A549 (cell line): Measurements from ENCODE around the gene BSDC1. TPM values are rescaled to one million over a fixed set of nuclear protein-coding genes. Genes with fewer than 3 reads are reported as not detected.

ENCODE experiments used
- ATAC-seq, 2 experiments: fragments of 200-7000 bp in 1 of 2; fragments of >200 bp in 1 of 2; cut with Nextera tagmentation in 1 of 2; cut with Tn5 transposase in 1 of 2; 3 replicates each; pipeline versions ENCODE4 v1.8.0 to v1.9.1; 2018 to 2020; ENCODE audit warnings: mild to moderate bottlenecking in 1 of 2, moderate library complexity in 1 of 2
- CTCF ChIA-PET: fragments of 300-600 bp; sonication (Branson Sonifier 250); formaldehyde crosslinking; extraction: SDS; loops from one replicate; lab custom pipeline; 2021; ENCODE audit warnings: antibody characterized with exemption, inconsistent platforms; lab: Yijun Ruan, JAX
- POLR2A ChIA-PET: fragments of 350-600 bp; formaldehyde crosslinking; extraction: SDS; loops from one replicate; lab custom pipeline; 2021; ENCODE audit warnings: antibody characterized with exemption, inconsistent platforms; lab: Yijun Ruan, JAX
- DNase-seq, 2 experiments: peaks; one replicate each; pipeline versions ENCODE4 v3.0.0 to v3.0.0-alpha.2; 2011 to 2016; ENCODE audit warnings: low read depth in 1 of 2, low spot score in 1 of 2
- FAIRE-seq: peaks from 2 replicates; lab custom pipeline; 2011; peaks lifted over from hg19 to GRCh38; lab: Jason Lieb, UNC
- H3K27ac ChIP-seq, 2 experiments: fragments of >200 bp; sonication (Bioruptor Twin); formaldehyde crosslinking; 3 replicates each; pipeline ENCODE4 v1.5.1; 2016 to 2017
- H3K4me1 ChIP-seq: fragments of >200 bp; sonication (Bioruptor Twin); formaldehyde crosslinking; 3 replicates; pipeline ENCODE4 v1.6.1; 2016
- H3K4me2 ChIP-seq: fragments of >200 bp; sonication (Bioruptor Twin); formaldehyde crosslinking; 3 replicates; pipeline ENCODE4 v1.6.1; 2016
- H3K4me3 ChIP-seq: fragments of >200 bp; sonication (Bioruptor Twin); formaldehyde crosslinking; 3 replicates; pipeline ENCODE4 v1.5.1; 2016
- H3K9me3 ChIP-seq: fragments of >200 bp; sonication (Bioruptor Twin); formaldehyde crosslinking; 3 replicates; pipeline ENCODE4 v1.6.1; 2016
- EHMT2 ChIP-seq: fragments of 200-600 bp; sonication (generic); IDR thresholded peaks from 2 replicates; pipeline ENCODE4 v1.6.1; 2016; ENCODE audit warnings: antibody characterized with exemption, low read depth, mild to moderate bottlenecking, moderate library complexity
- FOSB ChIP-seq: fragments of 250-450 bp; sonication (Bioruptor Pico); IDR thresholded peaks from 2 replicates; pipeline ENCODE4 v1.5.0; 2020; ENCODE audit warnings: mild to moderate bottlenecking, moderate library complexity
- HOXA7 ChIP-seq: fragments of 250-450 bp; sonication (Bioruptor Pico); IDR thresholded peaks from 2 replicates; pipeline ENCODE4 v1.5.0; 2020; ENCODE audit warnings: mild to moderate bottlenecking, moderate library complexity
- HOXB13 ChIP-seq: fragments of 250-450 bp; sonication (Bioruptor Pico); IDR thresholded peaks from 2 replicates; pipeline ENCODE4 v1.5.0; 2020; ENCODE audit warnings: low read depth, mild to moderate bottlenecking, moderate library complexity
- HOXB5 ChIP-seq: fragments of 250-450 bp; sonication (Bioruptor Pico); IDR thresholded peaks from 2 replicates; pipeline ENCODE4 v1.5.0; 2020; ENCODE audit warnings: mild to moderate bottlenecking, moderate library complexity
- JUNB ChIP-seq: fragments of >200 bp; sonication (Bioruptor Twin); formaldehyde crosslinking; IDR thresholded peaks from 2 replicates; pipeline ENCODE4 v1.6.1; 2016
- KDM1A ChIP-seq: fragments of 200-600 bp; sonication (generic); IDR thresholded peaks from 2 replicates; pipeline ENCODE4 v1.6.1; 2016; ENCODE audit warnings: low read depth, mild to moderate bottlenecking
- KDM5A ChIP-seq: fragments of 200-600 bp; sonication (generic); IDR thresholded peaks from 2 replicates; pipeline ENCODE4 v1.6.1; 2016; ENCODE audit warnings: antibody characterized with exemption, mild to moderate bottlenecking
- MAZ ChIP-seq: fragments of 150-350 bp; IDR thresholded peaks from 2 replicates; pipeline ENCODE4 v1.6.1; 2014; ENCODE audit warnings: antibody characterized with exemption, low read depth, low read length, borderline replicate concordance
- MYC ChIP-seq: IDR thresholded peaks from 2 replicates; pipeline ENCODE4 v1.6.1; 2012; ENCODE audit warnings: mild to moderate bottlenecking, inconsistent platforms, low read length, improper control_type of control experiment, borderline replicate concordance
- NR3C1 ChIP-seq: fragments of >200 bp; sonication (Bioruptor Twin); formaldehyde crosslinking; IDR thresholded peaks from 3 replicates; pipeline ENCODE4 v1.6.1; 2017
- PHF8 ChIP-seq: fragments of 200-600 bp; sonication (generic); IDR thresholded peaks from 2 replicates; pipeline ENCODE4 v1.6.1; 2016; ENCODE audit warnings: low read depth, mild to moderate bottlenecking, antibody characterized with exemption, moderate library complexity, borderline replicate concordance
- POLR2AphosphoS2 ChIP-seq: conservative IDR thresholded peaks from 2 replicates; pipeline ENCODE4 v1.6.1; 2012; ENCODE audit warnings: low read length, improper control_type of control experiment, inconsistent platforms
- RAD21 ChIP-seq, 2 experiments: fragments of >200 bp in 1 of 2; sonication (Bioruptor Twin) in 1 of 2; formaldehyde crosslinking in 1 of 2; IDR thresholded peaks in 1 of 2; conservative IDR thresholded peaks in 1 of 2; 2 replicates in 1 of 2; 3 replicates in 1 of 2; pipeline ENCODE4 v1.6.1; 2012 to 2018; ENCODE audit warnings: inconsistent platforms in 1 of 2
- RARB ChIP-seq: fragments of 250-450 bp; sonication (Bioruptor Pico); IDR thresholded peaks from 2 replicates; pipeline ENCODE4 v1.8.0; 2021; ENCODE audit warnings: mild to moderate bottlenecking, moderate library complexity
- RFX5 ChIP-seq: fragments of 450-650 bp; IDR thresholded peaks from 2 replicates; pipeline ENCODE4 v1.7.1; 2014; ENCODE audit warnings: antibody characterized with exemption, mild to moderate bottlenecking, moderate library complexity
- TP53 ChIP-seq: fragments of 250-450 bp; sonication (Bioruptor Pico); IDR thresholded peaks from 2 replicates; pipeline ENCODE4 v1.5.0; 2021; ENCODE audit warnings: mild to moderate bottlenecking, moderate library complexity
- ZFP36 ChIP-seq: fragments of 450-650 bp; IDR thresholded peaks from 2 replicates; pipeline ENCODE4 v1.6.1; 2014; ENCODE audit warnings: borderline replicate concordance; ENCODE audit not compliant: partially characterized antibody
- ZSCAN20 ChIP-seq: fragments of 250-450 bp; sonication (Bioruptor Pico); IDR thresholded peaks from 2 replicates; pipeline ENCODE4 v1.8.0; 2022; ENCODE audit warnings: mild to moderate bottlenecking, moderate library complexity
- WGBS: methylation state at CpG from one replicate; pipeline ENCODE4 v1.1.6; 2017; ENCODE audit errors: missing lambda C conversion rate; 5-methylcytosine and 5-hydroxymethylcytosine counted together
- polyA plus RNA-seq, 4 experiments: library from polyadenylated mRNA; depleted of rRNA in 3 of 4; stranded (reverse); fragments of >200 nt; fragmentation: RNase III in 1 of 4; extraction: RNeasy Plus Mini Kit Qiagen cat#74134 plus additional on column Dnase treatment in 1 of 4; gene quantifications; 2 replicates in 3 of 4; 3 replicates in 1 of 4; pipeline ENCODE4 v1.2.3, GENCODE V29; 2011 to 2017
- TF ChIP-seq, protein P1 (sequence below): fragments of >200 bp; sonication (Bioruptor Twin); formaldehyde crosslinking; IDR thresholded peaks from 2 replicates; pipeline ENCODE4 v1.6.1; 2016
- TF ChIP-seq, protein P2 (sequence below): fragments of 250-450 bp; sonication (Bioruptor Pico); IDR thresholded peaks from 2 replicates; pipeline ENCODE4 v1.5.0; 2021; ENCODE audit warnings: mild to moderate bottlenecking, moderate library complexity, borderline replicate concordance
- TF ChIP-seq, protein P3 (sequence below): fragments of >200 bp; sonication (Bioruptor Twin); formaldehyde crosslinking; IDR thresholded peaks from 3 replicates; pipeline ENCODE4 v1.5.1; 2016
- TF ChIP-seq, protein P4 (sequence below): IDR thresholded peaks from 2 replicates; pipeline ENCODE4 v1.6.1; 2012; ENCODE audit warnings: low read depth, borderline replicate concordance
- TF ChIP-seq, protein P5 (sequence below): fragments of >200 bp; sonication (Bioruptor Twin); formaldehyde crosslinking; IDR thresholded peaks from 3 replicates; pipeline ENCODE4 v1.6.1; 2016

The BSDC1 gene
- polyA plus RNA-seq, 2 of the 4 experiments (the other 2 are of a cell fraction) = 19.9 to 22.7 TPM

DNA sequence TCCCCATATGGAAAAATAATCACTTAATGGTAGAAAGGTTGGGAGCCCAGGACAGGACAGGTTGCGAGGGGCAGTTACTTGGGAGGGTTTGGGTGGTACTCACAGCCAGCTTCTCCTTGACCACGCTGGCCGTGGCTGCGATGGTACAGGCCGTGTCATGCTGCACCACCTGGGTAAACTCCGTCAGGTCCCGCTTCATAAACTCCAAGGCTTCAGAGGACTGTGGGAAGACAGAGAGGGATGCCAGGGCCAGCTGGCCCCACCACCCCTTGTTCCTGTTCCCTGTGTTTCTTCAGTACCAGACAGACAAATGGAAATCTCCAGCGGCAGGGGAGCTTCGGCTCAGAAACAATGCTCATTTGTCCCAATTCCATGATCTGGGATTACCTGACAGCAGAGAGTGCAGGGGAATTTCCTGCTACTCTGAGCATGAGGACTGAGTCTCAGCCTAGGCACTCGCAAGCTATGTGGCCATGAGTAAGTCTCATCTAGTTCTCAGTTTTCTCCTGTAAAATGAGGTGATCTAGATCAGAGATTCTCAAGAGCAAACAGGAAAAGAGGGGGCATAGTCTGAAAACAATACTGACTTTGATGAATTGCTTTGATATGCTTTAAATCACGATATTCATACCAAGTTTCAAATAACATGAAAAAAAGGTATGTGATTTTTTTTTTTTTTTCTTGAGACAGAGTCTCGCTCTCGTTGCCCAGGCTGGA is 7.4 kb downstream of the BSDC1 start:
- H3K4me2 ChIP-seq = no peak overlapping the region
- POLR2A ChIA-PET = interaction anchor here (1.2 kb wide), 1 partner anchor 8 kb away, joined by 3 read pairs; no protein-coding TSS in a partner anchor
- no peak overlapping the region for H3K27ac ChIP-seq
- TF ChIP-seq MYC (no peak), TP53 (no peak), RFX5 (no peak), HOXA7 (CRISPR knock-in tag) (no peak), RARB (CRISPR knock-in tag) (no peak), POLR2AphosphoS2 (no peak), RAD21 (conservative IDR thresholded peaks at IDR 0.05 in 1 of 2, IDR thresholded peaks at IDR 0.05 in 1 of 2) (no peak), FOSB (CRISPR knock-in tag) (no peak), HOXB5 (CRISPR knock-in tag) (no peak), ZSCAN20 (no peak)
- TF ChIP-seq, protein P1, sequence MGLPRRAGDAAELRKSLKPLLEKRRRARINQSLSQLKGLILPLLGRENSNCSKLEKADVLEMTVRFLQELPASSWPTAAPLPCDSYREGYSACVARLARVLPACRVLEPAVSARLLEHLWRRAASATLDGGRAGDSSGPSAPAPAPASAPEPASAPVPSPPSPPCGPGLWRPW = no peak
- H3K4me3 ChIP-seq = no peak overlapping the region
- 94% methylated on average over 12 of the region's 13 CpGs for WGBS
- no peaks in the 10 kb centered on the region for H3K9me3 ChIP-seq
- CTCF ChIA-PET = interaction anchor here (0.8 to 1.0 kb wide), 3 partner anchors 14 to 172 kb away, joined by 3 to 4 read pairs (median 3); no protein-coding TSS in a partner anchor
- no peak for FAIRE-seq
- DNase-seq = no peak
- ATAC-seq = no peak
- no peaks in the 10 kb centered on the region for H3K4me1 ChIP-seq

DNA sequence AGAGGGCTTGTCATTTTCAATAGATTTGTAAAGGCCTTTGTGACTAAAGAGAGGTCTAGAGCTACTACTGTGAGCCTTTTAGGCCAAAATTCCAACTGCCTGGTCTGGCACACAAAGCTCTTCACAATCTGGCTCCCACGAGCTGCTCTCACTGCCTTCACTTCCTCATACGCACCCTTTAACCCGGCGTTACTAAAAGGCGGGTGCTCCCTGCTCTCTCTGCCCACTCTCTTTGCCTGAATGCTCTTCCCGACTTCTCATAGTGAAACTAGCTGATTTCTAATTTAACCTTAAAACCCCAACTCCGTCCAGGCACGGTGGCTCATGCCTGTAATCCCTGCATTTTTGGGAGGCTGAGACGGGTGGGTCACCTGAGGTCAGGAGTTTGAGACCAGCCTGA is 14.2 kb downstream of the BSDC1 start:
- H3K27ac ChIP-seq = no peak overlapping the region
- H3K4me1 ChIP-seq = no peaks in the 10 kb centered on the region
- TF ChIP-seq MAZ (no peak), FOSB (CRISPR knock-in tag) (no peak), KDM1A (no peak), JUNB (no peak), EHMT2 (no peak), RFX5 (no peak), RARB (CRISPR knock-in tag) (no peak)
- TF ChIP-seq, all 56 proteins: peak for 0
- WGBS = 94% methylated on average over 9 of the region's 9 CpGs
- POLR2A ChIA-PET = no interaction called here
- ATAC-seq (no peak), DNase-seq (no peak), FAIRE-seq (no peak)
- no peaks in the 10 kb centered on the region for H3K9me3 ChIP-seq
- CTCF ChIA-PET = interaction anchor here (1.5 kb wide), 1 partner anchor 21 kb away, joined by 4 read pairs; no protein-coding TSS in a partner anchor
- H3K4me2 ChIP-seq = no peak overlapping the region
- H3K4me3 ChIP-seq = no peak overlapping the region

DNA sequence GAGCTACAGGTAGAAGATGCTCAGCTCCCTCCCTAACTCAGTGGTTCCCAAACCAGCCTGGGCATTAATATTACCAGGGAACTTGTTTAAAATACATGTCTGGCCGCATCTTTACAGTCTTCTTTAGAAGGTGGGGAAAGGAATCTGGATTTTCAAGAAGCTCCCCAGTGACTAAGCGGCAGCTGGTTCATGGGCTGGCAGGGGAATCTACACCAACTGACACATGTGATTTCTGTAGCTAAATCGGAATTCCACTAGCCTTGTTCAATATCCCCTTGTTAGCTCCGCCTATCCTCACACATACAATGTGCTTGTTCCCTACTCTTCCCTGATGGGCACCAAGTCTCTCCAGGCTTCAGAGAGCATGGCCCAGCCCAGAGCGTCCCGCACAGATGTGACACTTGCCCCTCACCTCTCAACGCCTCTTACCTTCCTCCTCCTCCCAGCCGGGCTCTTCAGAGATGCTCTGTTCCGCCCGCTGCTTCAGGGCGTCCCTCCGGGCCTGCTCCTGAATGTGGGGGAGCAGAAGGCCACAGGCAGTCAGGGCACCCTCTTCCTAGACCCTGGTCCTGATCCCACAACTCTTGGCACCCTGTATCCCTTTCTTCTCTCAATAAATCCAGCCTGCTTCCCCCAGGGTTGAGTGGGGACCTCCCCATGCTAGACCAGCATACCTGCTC is 16.6 kb downstream of the BSDC1 start:
- no peak for DNase-seq
- TF ChIP-seq NR3C1 (no peak), RARB (CRISPR knock-in tag) (no peak), TP53 (no peak), HOXB13 (CRISPR knock-in tag) (no peak), ZSCAN20 (no peak), ZFP36 (no peak), PHF8 (no peak), KDM5A (no peak)
- TF ChIP-seq, protein P2, sequence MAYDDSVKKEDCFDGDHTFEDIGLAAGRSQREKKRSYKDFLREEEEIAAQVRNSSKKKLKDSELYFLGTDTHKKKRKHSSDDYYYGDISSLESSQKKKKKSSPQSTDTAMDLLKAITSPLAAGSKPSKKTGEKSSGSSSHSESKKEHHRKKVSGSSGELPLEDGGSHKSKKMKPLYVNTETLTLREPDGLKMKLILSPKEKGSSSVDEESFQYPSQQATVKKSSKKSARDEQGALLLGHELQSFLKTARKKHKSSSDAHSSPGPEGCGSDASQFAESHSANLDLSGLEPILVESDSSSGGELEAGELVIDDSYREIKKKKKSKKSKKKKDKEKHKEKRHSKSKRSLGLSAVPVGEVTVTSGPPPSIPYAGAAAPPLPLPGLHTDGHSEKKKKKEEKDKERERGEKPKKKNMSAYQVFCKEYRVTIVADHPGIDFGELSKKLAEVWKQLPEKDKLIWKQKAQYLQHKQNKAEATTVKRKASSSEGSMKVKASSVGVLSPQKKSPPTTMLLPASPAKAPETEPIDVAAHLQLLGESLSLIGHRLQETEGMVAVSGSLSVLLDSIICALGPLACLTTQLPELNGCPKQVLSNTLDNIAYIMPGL (CRISPR knock-in tag) = no peak
- TF ChIP-seq, protein P3, sequence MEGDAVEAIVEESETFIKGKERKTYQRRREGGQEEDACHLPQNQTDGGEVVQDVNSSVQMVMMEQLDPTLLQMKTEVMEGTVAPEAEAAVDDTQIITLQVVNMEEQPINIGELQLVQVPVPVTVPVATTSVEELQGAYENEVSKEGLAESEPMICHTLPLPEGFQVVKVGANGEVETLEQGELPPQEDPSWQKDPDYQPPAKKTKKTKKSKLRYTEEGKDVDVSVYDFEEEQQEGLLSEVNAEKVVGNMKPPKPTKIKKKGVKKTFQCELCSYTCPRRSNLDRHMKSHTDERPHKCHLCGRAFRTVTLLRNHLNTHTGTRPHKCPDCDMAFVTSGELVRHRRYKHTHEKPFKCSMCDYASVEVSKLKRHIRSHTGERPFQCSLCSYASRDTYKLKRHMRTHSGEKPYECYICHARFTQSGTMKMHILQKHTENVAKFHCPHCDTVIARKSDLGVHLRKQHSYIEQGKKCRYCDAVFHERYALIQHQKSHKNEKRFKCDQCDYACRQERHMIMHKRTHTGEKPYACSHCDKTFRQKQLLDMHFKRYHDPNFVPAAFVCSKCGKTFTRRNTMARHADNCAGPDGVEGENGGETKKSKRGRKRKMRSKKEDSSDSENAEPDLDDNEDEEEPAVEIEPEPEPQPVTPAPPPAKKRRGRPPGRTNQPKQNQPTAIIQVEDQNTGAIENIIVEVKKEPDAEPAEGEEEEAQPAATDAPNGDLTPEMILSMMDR = no peak
- TF ChIP-seq, protein P4, sequence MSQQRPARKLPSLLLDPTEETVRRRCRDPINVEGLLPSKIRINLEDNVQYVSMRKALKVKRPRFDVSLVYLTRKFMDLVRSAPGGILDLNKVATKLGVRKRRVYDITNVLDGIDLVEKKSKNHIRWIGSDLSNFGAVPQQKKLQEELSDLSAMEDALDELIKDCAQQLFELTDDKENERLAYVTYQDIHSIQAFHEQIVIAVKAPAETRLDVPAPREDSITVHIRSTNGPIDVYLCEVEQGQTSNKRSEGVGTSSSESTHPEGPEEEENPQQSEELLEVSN = no peak
- TF ChIP-seq, protein P5, sequence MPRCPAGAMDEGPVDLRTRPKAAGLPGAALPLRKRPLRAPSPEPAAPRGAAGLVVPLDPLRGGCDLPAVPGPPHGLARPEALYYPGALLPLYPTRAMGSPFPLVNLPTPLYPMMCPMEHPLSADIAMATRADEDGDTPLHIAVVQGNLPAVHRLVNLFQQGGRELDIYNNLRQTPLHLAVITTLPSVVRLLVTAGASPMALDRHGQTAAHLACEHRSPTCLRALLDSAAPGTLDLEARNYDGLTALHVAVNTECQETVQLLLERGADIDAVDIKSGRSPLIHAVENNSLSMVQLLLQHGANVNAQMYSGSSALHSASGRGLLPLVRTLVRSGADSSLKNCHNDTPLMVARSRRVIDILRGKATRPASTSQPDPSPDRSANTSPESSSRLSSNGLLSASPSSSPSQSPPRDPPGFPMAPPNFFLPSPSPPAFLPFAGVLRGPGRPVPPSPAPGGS = no peak
- 90% methylated on average over 12 of the region's 12 CpGs for WGBS
- ChIA-PET CTCF (no interaction called here), POLR2A (interaction anchor here (1.3 kb wide), 1 partner anchor 42 kb away, joined by 5 read pairs; the partner anchor contains the start of gene MARCKSL1)
- no peaks in the 10 kb centered on the region for H3K4me1 ChIP-seq
- H3K4me3 ChIP-seq = no peak overlapping the region
- H3K4me2 ChIP-seq = no peak overlapping the region
- no peaks in the 10 kb centered on the region for H3K9me3 ChIP-seq
- H3K27ac ChIP-seq = no peak overlapping the region
- no peak for FAIRE-seq
- ATAC-seq = no peak
